ENCODE data around the gene B4GALT1.
A peak's percentile ranks its signal among the peaks of the same experiment; 100 is the strongest.
"Not testable (repeated sequence)": the region's sequence is repeated elsewhere in the genome, so short reads cannot be mapped to it uniquely, and the experiment has no call there.

The B4GALT1 gene

DNA sequence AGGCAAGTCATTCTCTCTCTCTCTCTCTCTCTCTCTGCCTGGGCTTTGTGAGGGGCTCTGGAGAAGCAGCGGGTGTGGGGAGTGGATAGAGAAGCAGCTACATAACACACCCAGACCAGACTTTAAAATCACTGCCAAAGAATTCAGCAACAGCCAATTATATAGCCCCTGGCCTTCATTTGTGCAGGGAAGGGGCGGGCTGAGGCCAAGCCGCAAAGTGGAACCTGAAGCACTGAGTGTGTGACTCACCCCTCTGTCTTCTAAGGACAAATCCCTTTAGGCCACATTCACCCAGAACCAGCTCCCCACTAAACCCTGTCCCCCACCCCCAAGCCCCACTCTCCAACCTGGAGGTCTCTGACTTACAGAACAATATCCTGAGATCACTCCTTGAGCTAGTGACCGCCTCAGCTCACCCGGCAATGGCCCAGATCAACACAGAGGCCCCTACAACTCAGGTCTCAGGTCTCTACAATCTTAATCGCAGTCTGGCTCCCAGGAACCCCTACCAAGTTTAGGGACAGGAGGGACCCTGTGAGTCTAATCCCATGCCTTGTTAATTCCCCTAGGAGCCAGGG lies 6.0 kb downstream of the B4GALT1 start:
- peak; percentile 78 to 86 (median 79) for DNase-seq

DNA sequence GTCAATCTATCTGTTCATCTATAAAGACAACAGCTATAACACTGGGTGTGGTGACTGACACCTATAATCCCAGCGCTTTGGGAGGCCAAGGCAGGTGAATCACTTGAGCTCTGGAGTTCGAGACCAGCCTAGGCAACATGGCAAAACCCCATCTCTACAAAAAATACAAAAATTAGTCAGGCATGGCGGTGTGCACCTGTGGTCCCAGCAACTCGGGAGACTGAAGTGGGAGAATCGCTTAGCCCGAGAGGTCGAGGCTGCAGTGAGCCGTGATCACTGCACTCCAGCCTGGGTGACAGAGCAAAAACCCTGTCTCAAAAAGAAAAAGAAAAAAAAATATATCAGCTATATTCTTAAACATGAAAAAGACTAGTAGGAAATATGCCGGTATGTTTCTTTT lies 6.7 kb downstream of the B4GALT1 start:
- DNase-seq: not testable (repeated sequence)

DNA sequence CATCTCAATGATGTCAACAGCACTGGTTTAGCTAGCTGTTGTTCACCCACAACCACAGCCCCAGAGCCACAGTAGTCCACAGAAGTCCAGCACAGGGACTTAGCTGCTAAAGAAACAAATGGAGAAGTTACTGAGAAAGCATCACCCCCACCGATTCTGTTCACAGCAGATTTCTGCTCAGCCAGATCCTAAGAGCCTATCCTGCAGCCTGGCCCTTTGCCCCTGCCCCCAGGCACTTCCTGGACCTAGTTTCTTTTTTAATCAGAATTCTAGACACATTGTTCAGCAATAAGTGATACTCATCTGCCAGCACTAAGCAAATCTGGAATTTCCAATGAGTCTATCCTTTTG lies 7.4 kb downstream of the B4GALT1 start:
- peak; percentile 93 to 100 (median 98) for DNase-seq

DNA sequence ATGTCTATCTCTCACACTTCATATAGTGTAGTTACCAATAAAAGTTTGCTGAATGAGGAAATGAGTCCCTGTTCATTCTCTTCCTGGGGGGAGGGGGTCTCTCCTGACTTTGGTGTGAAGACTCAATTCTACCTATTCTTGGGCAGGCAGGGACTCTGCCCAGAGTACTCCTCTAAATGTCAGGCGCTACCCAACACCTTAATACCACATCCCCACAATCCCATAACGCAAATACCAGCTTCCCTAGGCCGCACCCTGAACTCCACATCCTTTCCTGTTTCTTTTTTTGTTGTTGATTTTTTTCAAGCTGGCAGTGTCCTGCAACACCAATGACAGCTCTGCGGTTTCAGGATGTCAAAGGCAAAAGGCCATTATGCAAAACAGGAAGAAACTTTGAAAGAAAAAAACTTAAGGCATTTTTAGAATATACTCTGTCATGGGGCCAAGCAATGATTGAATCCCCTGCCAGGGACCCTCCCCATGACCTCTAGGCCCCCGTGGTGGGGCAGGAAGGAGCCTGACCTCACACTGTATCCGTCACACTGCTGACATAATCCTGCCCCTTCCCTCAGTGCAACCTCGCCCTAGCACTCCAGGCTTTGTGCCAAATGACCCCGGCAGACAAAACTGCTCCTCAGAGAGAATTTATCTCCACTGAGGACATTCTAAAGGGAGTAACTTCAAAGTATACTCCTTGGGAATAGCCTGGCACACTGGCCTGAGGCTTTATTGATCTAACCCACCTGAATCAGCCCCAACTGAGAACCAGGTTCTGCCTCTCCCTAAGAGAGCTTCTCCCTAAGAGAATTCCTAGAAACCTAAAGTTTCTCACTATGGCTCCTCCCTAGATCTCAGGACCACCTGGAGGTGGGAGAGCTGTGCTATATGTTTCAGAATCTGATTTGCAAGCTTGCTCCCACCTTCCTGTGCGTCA lies 8.0 kb downstream of the B4GALT1 start:
- peak; percentile 92 to 97 (median 94) for DNase-seq

DNA sequence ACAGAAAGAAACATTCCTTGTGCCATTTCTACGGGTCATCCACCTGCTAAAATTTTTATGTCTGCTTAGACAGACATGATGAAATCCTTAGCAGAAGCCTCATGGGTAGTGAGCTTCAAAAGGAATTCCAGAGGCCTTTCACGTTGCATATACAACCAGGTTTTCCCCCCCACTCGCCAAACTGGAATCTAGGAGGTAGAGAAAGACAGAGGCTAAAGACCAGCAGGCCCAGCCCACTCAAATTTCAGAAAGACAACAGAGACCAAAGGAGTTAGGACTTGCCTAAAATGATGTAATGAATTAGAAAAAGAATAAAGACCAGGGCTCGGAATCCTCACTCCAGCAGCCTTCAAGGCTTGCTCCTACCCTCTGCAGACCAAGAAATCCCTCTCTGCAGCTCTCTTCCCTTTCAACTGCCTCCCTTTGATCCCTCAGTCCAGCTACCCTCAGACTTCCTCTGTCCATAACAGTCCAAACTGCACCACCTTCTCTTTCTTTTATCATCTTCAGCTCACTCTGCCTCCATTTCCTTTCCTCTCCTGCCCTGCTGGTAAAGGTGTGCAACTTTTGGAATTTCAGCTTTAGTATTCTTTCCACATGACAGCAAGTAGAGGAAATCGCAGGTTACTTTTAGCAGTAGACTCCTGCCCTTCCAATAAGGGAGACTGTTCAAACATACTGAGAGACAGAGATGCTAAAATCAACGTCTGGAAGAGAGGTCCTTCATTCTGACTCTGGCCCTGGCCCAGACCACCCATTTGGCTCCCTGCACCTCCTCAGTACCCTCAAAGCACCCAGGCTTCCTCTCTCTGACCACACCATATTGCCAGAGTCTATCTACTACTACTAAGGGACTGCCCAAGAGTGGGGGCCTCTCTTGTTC lies 8.9 kb downstream of the B4GALT1 start:
- DNase-seq: no peak

DNA sequence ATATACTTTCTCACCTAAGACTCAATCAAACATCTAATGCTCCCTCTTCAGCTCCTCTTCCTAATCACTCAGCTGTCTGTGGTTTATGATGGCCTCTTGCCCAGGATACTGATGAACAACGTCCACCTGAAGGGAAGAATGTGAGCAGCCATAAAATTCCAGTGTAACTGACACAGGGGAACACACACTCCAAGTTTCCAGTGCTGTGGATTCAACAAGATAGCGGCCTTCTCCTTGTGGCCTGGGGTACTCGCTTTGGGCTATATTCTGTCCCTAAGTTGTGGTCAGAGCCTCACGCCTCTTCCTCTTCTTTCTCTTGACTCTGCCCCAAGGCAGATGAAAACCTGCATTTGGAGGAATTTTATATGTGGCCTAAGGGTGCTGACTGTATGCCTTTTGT lies 11.7 kb downstream of the B4GALT1 start:
- no peak for DNase-seq

DNA sequence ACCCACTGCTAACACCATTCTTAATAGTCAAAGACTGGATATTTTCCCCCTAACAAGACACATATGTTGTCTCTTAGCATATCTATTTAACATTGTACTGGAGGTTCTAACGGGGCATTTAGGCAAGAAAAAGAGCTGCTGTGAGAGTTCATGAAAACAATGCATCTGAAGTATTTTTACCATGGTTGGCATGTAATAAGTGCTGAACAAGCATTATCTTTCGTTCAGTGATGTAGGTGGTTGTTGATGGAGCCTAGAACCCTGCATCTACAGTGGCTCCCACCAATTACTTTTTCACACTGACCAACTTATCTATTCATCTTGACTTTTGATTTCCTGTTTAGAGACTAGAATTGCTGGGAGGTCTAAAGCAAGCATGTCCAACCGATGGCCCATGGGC lies 12.8 kb downstream of the B4GALT1 start:
- no peak for DNase-seq

DNA sequence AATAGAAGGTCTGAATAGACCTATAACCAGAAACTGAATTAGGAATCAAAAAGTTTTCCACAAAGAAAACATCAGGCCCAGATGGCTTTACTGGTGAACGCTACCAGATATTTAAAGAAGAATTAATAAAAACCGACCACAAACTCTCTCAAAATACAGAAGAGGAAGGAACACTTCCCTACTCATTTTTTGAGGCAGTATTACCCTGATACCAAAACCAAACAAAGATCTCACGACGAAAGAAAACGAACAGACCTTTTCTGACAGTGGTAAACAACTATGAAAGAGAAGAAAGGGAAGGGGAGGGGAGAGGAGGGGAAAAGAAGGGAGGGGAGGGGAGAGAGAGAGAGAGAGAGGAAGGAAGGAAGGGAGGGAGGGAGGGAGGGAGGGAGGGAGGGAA lies 13.5 kb downstream of the B4GALT1 start:
- peak in 2 of 3 donors; percentile 41 to 56 for DNase-seq

DNA sequence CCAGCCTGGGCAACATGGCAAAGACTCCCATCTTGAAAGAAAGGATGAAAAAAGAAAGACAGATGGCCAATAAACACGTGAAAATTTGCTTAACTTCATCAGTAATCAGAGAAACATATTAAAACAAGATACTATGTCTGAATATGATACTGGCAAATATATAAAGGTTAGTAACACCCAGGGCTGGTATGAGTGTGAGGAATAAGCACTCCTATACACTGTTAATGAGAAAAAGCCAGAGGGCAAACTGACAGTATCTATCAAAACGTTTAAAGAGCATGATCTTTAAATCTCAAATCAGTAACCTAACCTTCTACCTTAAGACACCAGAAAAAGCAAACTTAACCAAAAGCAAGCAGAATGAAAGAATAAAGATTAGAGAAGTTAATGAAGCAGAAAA lies 14.1 kb downstream of the B4GALT1 start:
- no peak for DNase-seq

DNA sequence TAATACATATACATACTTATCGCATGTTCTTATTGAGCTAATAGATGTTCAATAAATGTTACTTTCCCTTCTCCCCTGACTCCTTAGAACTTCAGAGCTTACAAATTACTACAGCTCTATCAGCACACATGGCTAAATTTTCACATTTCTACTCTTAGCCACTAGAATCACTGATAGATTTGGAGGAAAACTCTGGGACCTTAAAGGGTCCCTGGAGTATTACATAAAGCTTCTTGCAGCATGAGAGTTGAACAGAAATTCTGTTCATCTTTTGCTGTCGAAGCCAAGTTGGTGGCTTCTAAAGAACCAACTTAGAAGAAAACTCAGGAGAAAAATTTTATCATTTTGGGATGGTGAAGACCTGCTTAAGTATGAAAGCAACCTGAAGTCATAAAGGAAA lies 15.5 kb downstream of the B4GALT1 start:
- DNase-seq: no peak

DNA sequence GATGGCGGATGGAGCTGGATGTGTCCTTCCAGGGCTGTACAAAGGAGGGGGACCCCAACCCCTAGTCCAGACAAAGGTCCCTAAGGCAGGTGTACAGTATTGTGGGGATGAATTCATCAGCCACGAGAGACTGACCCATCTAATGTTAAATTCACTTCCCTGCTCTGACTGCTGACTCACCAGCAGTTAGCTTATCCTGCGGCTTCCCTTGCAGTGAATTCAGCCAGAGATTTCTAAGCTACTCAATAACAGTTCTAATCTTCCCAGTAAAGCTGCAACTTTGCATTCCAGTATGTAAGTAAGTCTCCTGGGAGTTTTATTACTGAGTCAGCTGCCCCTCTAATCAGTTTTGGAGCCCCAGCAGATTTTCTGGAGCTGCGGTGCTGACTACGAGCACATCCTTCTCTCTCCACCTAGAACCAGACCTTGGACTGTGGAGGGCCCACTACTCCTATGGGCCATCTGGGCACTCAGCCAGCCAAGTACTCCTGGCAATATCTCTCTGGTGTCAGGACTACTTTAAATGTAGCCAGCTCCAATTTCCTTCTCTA lies 16.1 kb downstream of the B4GALT1 start:
- peak; percentile 62 to 79 (median 74) for DNase-seq

DNA sequence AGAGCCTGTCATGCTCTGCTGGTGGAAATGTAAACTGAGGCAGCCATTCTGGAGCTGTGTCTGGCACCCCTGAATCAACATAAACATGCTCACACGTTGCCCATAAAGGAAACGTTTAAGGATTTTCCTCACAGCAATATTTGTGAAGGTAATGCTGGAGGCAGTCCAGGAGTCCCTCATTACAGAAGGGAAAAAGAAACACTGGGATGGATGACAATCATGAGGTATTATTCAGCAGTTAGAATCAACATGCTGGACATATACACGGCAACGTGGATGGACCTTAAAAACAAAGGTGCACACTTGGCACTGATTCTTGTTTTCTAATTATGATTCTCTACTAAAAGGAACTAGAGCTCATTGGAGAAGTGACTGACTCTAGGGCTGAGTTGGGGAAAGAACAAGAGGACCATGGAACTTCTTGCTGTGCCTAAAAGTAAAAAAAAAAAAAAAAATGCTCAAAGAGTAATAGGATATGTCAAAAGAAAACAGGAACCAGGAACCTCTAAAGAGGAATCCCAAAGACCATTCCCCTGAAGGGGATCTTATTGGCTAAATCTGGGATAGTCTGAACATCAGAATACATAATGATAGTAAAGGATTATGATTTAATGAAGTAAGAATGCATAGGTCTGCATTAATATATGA lies 18.6 kb downstream of the B4GALT1 start:
- peak; percentile 51 to 78 (median 71) for DNase-seq

DNA sequence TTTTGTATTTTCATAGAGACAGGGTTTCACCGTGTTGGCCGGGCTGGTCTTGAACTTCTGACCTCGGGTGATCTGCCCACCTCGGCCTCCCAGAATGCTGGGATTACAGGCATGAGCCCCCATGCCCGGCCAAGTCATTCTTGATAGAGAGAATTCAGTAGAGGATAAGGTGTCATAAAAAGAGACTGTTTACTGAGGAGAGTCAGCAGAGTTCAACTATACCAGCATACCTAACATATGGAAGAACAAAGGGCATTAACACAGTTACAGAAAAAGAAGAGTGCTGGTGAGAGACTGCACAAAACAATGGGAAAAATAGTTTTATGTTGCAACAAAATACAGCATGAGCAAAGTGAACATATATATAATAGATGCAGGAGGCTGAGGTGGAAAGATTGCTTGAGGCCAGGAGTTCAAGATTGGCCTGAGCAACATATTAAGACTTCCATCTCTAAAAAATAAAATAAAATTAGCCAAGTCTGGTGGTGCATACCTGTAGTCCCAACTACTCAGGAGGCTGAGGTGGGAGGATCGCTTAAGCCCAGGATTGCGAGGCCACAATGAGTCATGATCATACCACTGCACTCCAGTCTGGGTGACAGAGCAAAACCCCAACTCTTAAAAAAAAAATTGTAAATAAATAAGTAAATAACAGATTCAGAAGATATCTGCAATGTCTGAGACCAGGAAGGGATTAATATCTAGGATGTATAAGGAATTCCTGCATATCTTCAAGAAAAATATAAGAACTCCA lies 19.5 kb downstream of the B4GALT1 start:
- peak in 1 of 3 donors; percentile 35 for DNase-seq

DNA sequence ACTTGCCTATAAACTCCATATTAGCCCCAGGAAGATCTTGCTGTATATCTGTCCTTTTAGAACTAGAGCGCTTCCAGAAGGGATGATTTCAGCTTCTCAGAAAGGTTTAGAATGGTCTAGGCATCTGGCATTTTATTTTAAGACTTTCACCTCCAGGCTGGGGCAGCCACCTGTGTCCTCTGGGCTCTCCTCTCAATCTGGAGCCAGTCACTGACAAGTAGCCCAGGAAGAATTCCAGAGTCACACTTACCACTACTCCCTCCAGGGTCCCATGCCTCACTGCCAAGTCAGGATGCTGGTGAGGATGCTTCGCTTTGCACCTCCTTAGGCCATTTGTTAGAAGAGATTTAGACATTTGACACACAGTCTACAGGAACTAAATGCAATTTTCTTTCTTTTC lies 20.8 kb downstream of the B4GALT1 start:
- no peak for DNase-seq

DNA sequence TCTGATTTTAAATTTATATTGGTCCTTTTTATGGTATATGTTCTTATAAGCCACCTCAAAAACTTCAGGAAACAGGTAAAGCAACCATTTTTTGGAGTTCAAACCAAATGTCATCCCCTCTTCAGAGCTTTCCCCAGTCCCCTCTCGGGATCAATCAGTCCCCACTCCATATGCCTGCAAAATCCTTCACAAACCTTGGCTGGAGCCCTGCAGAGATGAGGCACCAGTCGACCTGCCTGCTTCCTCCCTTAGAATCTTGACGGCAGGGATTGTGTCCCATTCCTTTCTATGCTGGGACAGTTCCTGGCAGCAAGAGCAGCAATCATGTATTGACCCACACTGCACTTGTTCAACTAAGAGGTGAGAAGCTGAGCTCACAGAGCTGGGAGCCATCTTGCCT lies 22.6 kb downstream of the B4GALT1 start:
- no peak for DNase-seq

DNA sequence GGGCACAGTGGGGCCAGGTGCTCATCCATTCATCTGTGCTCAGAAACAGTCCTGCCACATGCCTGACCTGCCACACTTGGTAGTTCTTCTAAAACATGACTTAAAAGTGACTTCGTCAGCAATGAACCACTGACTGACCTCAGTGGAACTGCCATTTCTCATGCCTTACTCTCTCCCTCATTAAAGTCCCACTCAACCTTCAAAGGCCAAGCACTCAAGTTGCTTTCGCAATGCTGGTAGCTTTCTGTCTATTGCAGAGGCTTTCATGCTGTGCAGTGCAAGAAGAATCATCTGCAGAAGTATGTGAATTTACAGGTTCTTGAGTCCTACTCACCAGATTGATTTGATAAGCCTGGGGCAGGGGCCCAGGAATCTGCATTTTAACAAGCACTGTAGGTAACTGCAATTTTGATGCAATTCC lies 23.9 kb downstream of the B4GALT1 start:
- peak; percentile 67 to 83 (median 71) for DNase-seq

DNA sequence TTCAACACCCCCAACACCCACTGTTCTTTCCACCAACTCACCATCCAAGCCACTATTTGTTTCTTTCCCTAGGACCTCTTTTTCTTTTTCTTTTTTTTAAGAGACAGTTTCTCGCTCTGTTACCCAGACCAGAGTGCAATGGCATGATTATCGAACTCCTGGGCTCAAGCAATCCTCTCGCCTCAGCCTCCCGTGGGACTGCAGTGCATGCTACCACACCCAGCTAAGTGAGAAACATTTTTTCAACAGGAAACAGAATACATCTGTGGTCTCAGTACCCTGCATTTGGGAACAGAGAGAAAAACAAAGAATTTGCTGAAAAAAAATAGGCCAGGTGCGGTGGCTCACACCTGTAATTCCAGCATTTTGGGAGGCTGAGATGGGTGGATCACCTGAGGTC lies 24.6 kb downstream of the B4GALT1 start:
- DNase-seq: no peak

DNA sequence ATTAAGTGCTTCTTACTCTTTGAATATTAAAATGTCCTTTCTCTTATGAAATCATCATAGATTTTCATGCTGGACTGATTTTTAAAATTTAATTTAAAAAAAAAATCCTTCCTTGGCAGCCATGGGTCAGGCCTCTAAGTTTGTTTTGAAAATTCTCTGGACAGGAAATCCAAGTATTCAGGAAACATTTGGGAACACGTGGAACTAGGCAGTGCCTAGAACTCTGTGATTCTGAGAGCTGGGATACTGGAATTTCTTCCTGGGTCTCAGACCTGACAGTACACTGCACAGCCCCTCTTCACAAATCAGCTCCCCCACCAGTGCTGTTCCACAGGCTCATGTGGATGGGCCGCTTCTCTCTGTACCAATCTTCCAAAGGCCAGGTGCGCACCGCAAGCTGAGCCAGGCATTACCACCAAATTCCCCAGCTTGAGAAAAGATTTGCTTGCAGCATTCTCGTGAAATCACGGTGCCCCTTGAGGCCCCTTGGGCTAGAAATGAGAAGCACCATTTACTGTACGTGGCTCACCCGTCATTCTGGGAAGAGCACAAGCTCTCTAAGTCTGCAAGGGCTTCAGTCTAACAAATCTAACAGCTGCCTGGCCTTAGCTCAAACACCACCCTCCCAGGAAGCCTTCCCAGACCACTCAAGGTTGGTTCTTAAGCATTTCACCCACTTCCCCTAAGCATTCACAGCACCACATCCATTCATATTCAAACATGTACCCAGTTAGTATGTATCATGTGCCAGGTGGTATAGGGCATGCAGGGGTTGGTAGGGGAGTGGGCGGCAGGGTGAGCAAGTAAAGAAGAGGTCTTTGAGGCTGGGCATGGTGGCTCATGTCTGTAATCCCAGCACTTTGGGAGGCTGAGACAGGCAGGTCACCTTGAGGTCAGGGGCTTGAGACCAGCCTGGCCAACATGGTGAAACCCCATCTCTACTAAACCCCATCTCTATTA lies 26.5 kb downstream of the B4GALT1 start:
- DNase-seq: no peak

DNA sequence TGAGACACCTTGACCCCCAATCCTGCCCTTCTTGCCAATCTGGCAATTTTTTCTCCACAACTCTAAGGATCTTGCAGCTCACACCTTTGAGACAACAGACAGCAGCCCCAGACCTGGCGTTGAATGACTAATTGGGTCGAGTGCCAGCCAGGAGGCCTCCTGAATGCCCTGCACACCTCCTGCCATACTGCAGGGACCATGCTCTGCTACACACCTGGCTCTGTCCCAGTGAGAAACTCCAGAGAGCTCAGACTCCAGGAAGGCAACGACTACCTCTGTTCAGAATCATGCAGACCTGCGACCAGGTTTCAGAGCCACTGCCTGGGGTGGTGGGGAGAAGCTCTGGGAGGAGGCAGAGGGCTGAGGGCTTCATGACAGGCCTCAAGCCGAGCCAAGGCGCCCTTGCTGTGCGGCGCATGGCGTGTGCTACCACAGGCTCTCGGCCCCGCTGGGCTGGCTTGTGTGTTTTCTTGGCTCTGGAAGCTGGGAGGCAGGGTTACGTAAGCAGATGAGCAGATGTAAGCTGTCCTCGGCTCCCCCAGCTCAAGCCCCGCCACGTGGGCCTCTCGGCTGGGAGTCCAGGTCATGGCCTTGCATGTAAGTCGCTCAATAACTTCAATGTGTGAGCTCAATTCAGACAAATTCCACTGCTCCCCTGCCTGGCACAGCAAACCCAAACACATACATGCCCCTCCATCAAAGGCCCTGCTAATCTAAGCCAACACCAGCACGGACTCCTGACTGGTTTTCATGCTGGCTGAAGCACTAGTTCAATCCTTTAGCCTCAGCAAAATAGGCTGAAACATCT lies 27.5 kb downstream of the B4GALT1 start:
- DNase-seq: no peak

DNA sequence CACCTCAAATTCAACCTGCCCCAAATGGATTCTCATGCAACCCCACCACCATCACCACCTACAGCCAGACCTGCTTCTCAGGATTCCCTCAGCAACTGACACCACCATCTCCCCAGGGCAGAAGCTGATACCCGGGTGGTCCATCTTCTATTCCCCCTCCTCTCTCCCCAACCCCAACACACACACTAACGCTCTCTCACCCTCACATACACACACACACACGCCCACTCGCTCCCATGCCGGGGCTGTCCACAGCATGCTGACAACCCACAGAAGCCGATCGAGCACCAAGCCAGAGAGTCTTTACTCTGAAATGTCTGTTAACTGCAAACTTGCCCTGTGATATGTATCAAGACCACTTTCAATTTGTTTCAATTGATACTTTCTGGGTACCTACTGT lies 28.4 kb downstream of the B4GALT1 start:
- no peak for DNase-seq

Measured in suppressor macrophage treated with lipopolysaccharide for 1 hour (primary cell).